HFFc6 (cell line): ENCODE results near the gene MEG3. TPM values are rescaled to one million over a fixed set of nuclear protein-coding genes. Genes with fewer than 3 reads are reported as not detected.
A peak's percentile ranks its signal among the peaks of the same experiment; 100 is the strongest.

Experiments used
- DNase-seq: peaks from one replicate; pipeline ENCODE4 v3.0.0-alpha.2; 2018
- H3K27ac Mint-ChIP-seq: 2 replicates; pipeline ENCODE4 v1.8.0; 2020; ENCODE audit warnings: mild to moderate bottlenecking, mixed read lengths
- H3K27me3 Mint-ChIP-seq: 2 replicates; pipeline ENCODE4 v1.8.0; 2021; ENCODE audit warnings: mild to moderate bottlenecking, moderate library complexity, mixed read lengths; ENCODE audit not compliant: insufficient read depth
- H3K36me3 Mint-ChIP-seq: 2 replicates; pipeline ENCODE4 v1.8.0; 2021; ENCODE audit warnings: low read depth, mixed read lengths
- H3K4me1 Mint-ChIP-seq: 2 replicates; pipeline ENCODE4 v1.8.0; 2020; ENCODE audit warnings: low read depth, mixed read lengths
- H3K4me3 Mint-ChIP-seq: 2 replicates; pipeline ENCODE4 v1.8.0; 2020; ENCODE audit warnings: mild to moderate bottlenecking, moderate library complexity, mixed read lengths
- H3K9me3 Mint-ChIP-seq: 2 replicates; pipeline ENCODE4 v1.8.0; 2020; ENCODE audit warnings: mild to moderate bottlenecking, mixed read lengths
- CTCF ChIP-seq: fragments of 200-600 bp; sonication (generic); IDR thresholded peaks from 2 replicates; pipeline ENCODE4 v1.5.0; 2021; ENCODE audit warnings: antibody characterized with exemption, mild to moderate bottlenecking
- total RNA-seq, 6 experiments: library from RNA; stranded (reverse); fragmentation: NEBNext Ultra II Directional; extraction: Animal tissue kit (Norgen Biotek cat#: 25700); gene quantifications; 2 replicates in 1 of 6; 3 replicates in 5 of 6; pipeline ENCODE4 v1.2.3, GENCODE V29; 2021

The MEG3 gene
- total RNA-seq, 6 experiments from 2014 or later, result 151 to 262 (median 250) TPM

- Mint-ChIP-seq H3K27me3 (peaks cover 22% of the 10 kb centered on the region), H3K9me3 (peaks cover 30% of the 10 kb centered on the region), H3K36me3 (peaks cover 36% of the 10 kb centered on the region), H3K4me1 (peaks cover 12% of the 10 kb centered on the region), H3K27ac (no peak overlapping the region; the same call in 1 of the 2 replicates), H3K4me3 (0 out of 2 replicates have a peak overlapping the region, but pooled peaks have one; percentile 11)
- TF ChIP-seq CTCF, result no peak
- DNase-seq, result no peak
Measured at GRCh38 chr14:100882026-100882967, 56.4 kb downstream of the MEG3 start.

- Mint-ChIP-seq H3K27ac (peak overlapping the region; percentile 54; the same call in 1 of the 2 replicates), H3K4me3 (peak overlapping the region; percentile 11; the same call in 1 of the 2 replicates), H3K27me3 (peaks cover 27% of the 10 kb centered on the region), H3K9me3 (peaks cover 30% of the 10 kb centered on the region), H3K36me3 (peaks cover 40% of the 10 kb centered on the region), H3K4me1 (peaks cover 19% of the 10 kb centered on the region)
- no peak for DNase-seq
- TF ChIP-seq CTCF, result no peak
Measured at GRCh38 chr14:100882991-100883788, 57.3 kb downstream of the MEG3 start.

GRCh38 chr14:100883789-100884101 lies 57.8 kb downstream of the MEG3 start:
- Mint-ChIP-seq H3K36me3 (peaks cover 45% of the 10 kb centered on the region), H3K4me3 (no peak overlapping the region; the same call in 1 of the 2 replicates), H3K9me3 (peaks cover 30% of the 10 kb centered on the region), H3K27me3 (peaks cover 27% of the 10 kb centered on the region), H3K4me1 (peaks cover 20% of the 10 kb centered on the region), H3K27ac (no peak overlapping the region)
- DNase-seq, result no peak
- TF ChIP-seq CTCF, result no peak

- Mint-ChIP-seq H3K9me3 (peaks cover 30% of the 10 kb centered on the region), H3K36me3 (peaks cover 52% of the 10 kb centered on the region), H3K27ac (no peak overlapping the region), H3K4me1 (peaks cover 20% of the 10 kb centered on the region), H3K4me3 (no peak overlapping the region), H3K27me3 (peaks cover 29% of the 10 kb centered on the region)
- TF ChIP-seq CTCF, result no peak
- no peak for DNase-seq
Measured at GRCh38 chr14:100884456-100884855, 58.5 kb downstream of the MEG3 start.

GRCh38 chr14:100885196-100885595 lies 59.3 kb downstream of the MEG3 start:
- H3K4me1 Mint-ChIP-seq, result peaks cover 20% of the 10 kb centered on the region
- H3K4me3 Mint-ChIP-seq, result no peak overlapping the region
- peaks cover 29% of the 10 kb centered on the region for H3K27me3 Mint-ChIP-seq
- DNase-seq, result no peak
- no peak overlapping the region; the same call in 1 of the 2 replicates for H3K27ac Mint-ChIP-seq
- no peak for TF ChIP-seq CTCF
- H3K36me3 Mint-ChIP-seq, result peaks cover 53% of the 10 kb centered on the region
- peaks cover 30% of the 10 kb centered on the region for H3K9me3 Mint-ChIP-seq
